Middle frontal gyrus (tissue), 1 donor: ENCODE data around the gene TMEM131L.
"Not testable (repeated sequence)": the region's sequence is repeated elsewhere in the genome, so short reads cannot be mapped to it uniquely, and the experiment has no call there.

Source experiments
- DNase-seq: peaks from one replicate; pipeline ENCODE4 v3.0.0-alpha.2; 2015; ENCODE audit warnings: low spot score; ENCODE audit errors: extremely low spot score

The TMEM131L gene

GRCh38 chr4:153466081-153466948 is at the start of gene TMEM131L:
TMEM131L (plus strand) TSS chr4:153466360; CDS start chr4:153466398, 38 bp downstream.
- no peak for DNase-seq

GRCh38 chr4:153416456-153416855 is 49.7 kb upstream of the TMEM131L start:
- DNase-seq, result not testable (repeated sequence)

- DNase-seq, result no peak
These were observed 48.0 kb upstream of the TMEM131L start for GRCh38 chr4:153418121-153418520.

GRCh38 chr4:153418558-153418957 is 47.6 kb upstream of the TMEM131L start:
- no peak for DNase-seq

GRCh38 chr4:153419029-153419428 is 47.1 kb upstream of the TMEM131L start:
- no peak for DNase-seq

- DNase-seq, result no peak
These were observed 46.4 kb upstream of the TMEM131L start for GRCh38 chr4:153419673-153420278.

- no peak for DNase-seq
These were observed 45.8 kb upstream of the TMEM131L start for GRCh38 chr4:153420361-153420760.

- no peak for DNase-seq
These were observed 44.2 kb upstream of the TMEM131L start for GRCh38 chr4:153421941-153422340.

GRCh38 chr4:153426207-153426885 is 39.8 kb upstream of the TMEM131L start:
- no peak for DNase-seq

- no peak for DNase-seq
These were observed 38.6 kb upstream of the TMEM131L start for GRCh38 chr4:153427363-153428071.

- DNase-seq, result no peak
These were observed 37.2 kb upstream of the TMEM131L start for GRCh38 chr4:153428941-153429475.

GRCh38 chr4:153432965-153433753 is 33.0 kb upstream of the TMEM131L start:
- no peak for DNase-seq

GRCh38 chr4:153433754-153434105 is 32.4 kb upstream of the TMEM131L start:
- DNase-seq, result no peak

- DNase-seq, result no peak
These were observed 32.0 kb upstream of the TMEM131L start for GRCh38 chr4:153434190-153434589.

- no peak for DNase-seq
These were observed 27.0 kb upstream of the TMEM131L start for GRCh38 chr4:153438916-153439756.

- DNase-seq, result no peak
These were observed 26.3 kb upstream of the TMEM131L start for GRCh38 chr4:153439831-153440230.

GRCh38 chr4:153440475-153440874 is 25.7 kb upstream of the TMEM131L start:
- no peak for DNase-seq

- DNase-seq, result no peak
These were observed 18.8 kb upstream of the TMEM131L start for GRCh38 chr4:153447175-153447905.
